Smooth muscle cell of the brain vasculature (primary cell): ENCODE measurements around the gene MXD1.
"Not testable (repeated sequence)": the region's sequence is repeated elsewhere in the genome, so short reads cannot be mapped to it uniquely, and the experiment has no call there.

Experiments used
- DNase-seq: peaks from one replicate; pipeline ENCODE4 v3.0.0-alpha.2; 2012; ENCODE audit warnings: low read depth, low spot score

MXD1 gene

DNA sequence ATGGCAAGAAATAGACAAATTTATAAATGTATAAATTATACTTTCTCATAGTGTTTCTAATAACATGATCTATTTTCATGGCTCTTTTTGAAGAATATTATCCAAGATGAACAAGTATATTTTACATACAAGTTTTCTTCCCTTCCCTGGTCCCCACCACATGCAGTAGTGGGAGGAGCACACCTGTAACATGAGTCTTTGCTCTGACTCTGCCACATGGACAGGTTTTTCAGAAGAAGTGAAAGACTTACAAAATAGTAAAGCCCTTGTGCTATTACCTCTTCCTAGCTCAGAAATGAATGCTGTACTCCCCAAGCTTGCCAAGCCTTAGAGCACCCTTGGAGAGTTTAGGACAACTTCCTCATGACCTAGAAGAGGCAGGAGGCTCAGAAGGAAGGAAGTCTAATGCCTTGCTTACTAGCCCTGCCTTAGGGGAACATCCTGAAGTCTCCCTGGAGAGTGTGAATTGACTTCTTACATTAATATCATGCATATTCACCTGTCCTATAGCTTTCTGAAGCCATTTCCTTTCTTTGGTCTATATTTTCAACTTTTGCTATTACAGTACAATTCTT, 18.4 kb downstream of the MXD1 start:
- no peak for DNase-seq

DNA sequence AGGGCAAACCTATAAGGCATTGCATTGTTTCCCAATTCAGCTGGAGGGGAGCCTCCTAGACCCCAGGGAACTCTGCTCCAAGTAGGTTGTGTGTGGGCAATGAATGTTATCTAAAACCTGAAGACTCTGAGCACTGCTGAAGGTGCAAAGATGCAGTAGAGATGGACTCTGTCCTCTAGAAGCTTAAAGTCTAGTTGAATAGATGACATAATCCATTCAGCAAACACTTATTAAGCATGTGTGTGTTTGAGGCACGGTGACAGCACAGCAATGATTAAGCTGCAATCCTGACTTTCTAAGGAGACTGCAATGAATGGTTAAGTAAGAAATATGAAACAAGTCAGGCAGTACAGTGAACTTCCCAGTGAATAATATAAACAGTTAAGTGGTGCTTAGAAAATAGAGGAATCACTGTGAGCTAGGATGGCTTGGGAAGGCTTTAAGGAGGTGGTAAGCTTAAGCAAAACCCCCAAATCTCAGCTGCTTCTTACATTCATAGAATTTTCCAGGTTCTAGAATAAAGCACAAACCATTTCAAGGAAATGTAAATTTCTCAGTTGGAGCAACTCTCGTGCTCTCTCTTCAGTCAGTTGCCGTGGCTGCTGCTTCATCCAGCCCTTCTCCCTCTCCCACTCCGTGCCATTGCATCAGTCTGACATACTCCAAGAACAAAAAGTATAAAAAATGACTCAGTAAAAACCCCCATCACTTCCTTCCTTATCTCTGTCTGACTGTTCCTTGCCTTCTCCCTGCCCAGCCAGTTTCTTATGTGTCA, 19.1 kb downstream of the MXD1 start:
- DNase-seq, result no peak

DNA sequence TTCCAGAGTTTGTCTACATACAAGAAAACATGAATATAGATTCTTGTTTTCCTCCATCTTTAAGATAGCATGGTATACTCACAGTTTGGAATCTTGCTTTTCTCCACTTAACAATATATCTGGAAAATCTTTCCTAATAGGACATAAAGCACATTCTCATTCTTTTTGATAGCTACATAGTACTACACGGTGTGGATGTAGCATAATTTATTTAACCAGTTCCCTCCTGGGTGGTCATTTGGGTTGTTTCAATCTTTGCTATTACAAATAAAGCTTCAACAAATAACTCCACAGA, 19.7 kb downstream of the MXD1 start:
- DNase-seq, result no peak

DNA sequence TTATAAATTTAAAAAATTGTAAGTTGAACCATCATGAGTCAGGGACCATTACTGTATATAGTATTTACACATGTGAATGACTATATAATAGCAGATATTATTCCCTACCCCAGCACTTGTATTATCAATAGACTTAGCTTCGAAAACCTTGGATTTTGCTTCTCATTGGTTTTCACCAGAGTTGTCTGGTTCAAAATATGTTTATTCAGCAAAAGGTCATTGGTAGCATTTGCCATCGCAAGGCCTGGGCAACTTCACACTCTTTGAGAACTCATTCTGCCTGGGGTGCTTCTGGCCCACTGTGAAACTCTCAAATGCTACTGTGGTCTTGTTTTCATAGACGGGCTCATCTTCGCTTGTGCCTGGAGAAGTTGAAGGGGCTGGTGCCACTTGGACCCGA, 20.1 kb downstream of the MXD1 start:
- DNase-seq, result no peak

DNA sequence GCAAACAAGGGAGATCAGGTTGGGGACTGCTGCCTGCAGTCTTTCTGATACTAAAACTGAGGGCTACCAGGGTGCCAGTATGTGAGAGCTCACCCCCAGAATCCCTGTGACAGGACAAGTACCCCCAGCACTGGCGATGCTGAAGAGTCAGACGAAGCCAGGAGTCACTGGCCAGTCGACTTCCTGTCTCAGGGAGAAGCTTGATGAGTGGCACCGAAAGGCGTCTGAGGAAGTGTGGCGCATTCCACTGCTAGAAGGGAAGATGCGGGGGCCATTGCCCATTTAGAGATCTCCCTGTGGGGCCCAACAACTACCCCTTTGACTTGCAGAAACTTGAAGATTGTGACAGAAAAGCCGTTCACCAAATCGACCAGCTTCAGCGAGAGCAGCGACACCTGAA, 22.0 kb downstream of the MXD1 start:
- no peak for DNase-seq

DNA sequence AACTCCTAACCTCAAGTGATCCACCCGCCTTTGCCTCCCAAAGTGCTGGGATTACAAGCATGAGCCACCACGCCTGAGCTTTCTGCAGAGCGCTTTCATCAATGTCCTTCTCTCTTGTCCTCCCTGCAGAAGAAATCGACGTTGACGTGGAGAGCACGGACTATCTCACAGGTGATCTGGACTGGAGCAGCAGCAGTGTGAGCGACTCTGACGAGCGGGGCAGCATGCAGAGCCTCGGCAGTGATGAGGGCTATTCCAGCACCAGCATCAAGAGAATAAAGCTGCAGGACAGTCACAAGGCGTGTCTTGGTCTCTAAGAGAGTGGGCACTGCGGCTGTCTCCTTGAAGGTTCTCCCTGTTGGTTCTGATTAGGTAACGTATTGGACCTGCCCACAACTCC, 23.1 kb downstream of the MXD1 start:
- DNase-seq, result no peak

DNA sequence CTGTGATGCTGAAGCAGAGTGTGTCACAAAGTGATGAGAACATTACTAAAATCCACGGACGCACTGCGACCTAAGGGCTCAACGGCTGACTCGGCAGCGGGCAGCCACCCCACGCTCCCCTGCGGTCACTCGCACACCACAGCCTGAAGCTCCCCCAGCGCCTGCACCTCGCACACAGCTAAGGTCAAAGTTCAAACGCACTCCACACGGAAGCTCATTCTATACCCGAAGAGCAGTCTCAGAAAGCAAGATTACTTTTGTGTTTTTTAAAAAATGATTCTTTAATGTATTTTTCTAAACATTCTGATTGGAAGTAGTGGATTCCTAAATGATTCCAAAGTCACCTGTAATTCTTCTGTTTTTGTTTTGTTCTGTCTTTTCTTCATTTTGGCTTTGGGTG, 24.8 kb downstream of the MXD1 start:
- no peak for DNase-seq

DNA sequence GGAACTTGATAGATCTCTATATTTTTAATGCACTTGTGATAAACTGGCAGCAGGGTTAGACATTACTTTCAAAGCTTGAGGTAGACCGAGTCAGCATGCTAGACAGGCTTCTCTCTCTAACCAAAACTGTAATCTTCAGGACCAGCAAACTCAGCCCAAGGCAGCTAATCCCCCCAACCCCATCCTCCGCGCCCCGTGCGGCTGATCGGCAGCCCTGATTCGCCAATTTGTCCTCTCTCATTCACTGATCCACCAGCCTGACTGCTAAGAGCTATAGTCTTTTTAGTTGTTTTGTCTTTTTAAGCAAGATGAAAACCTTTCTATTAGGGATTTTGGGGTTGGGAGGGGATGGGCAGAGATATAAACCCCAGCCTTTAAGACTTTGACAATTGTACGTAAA, 25.8 kb downstream of the MXD1 start:
- no peak for DNase-seq

DNA sequence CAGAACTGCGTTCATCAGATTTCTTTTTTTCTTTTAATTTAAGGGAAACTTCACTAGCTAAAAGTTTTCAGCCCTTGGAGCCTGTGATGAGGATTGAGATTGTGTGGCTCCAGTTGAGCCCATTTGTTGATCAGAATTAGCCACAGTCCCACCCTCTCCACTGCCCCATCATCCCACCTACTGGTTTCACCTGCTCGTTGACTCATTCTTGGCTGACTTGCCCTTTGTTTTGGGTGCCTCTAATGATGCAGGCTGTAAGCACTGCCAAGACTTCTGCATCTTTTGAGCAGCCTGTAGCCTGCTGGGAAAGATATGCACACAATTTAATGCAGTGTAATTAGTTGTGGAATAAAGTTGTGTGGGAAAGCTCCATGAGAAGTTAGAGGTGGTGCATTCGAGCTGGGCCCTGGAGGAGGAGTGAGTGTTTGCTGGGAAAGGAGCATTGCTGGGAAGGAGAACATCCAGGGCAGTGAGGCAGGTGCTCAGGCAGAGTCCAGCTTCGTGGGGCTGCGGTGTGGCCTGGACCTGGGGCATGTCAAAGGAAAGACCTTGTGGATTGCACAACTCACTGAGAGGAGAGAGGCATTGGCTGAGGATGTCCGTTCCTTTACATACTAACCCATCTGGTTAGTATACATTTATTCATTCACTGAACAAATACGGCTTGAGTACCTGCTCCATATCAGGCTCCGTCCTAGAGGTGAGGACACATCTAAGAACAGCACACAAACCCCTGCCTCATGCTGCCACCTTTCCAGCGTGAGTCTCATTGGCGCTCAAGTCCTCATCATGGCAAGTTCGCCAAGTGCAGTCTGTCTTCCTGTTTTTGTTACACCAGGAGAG, 28.3 kb downstream of the MXD1 start:
- no peak for DNase-seq

DNA sequence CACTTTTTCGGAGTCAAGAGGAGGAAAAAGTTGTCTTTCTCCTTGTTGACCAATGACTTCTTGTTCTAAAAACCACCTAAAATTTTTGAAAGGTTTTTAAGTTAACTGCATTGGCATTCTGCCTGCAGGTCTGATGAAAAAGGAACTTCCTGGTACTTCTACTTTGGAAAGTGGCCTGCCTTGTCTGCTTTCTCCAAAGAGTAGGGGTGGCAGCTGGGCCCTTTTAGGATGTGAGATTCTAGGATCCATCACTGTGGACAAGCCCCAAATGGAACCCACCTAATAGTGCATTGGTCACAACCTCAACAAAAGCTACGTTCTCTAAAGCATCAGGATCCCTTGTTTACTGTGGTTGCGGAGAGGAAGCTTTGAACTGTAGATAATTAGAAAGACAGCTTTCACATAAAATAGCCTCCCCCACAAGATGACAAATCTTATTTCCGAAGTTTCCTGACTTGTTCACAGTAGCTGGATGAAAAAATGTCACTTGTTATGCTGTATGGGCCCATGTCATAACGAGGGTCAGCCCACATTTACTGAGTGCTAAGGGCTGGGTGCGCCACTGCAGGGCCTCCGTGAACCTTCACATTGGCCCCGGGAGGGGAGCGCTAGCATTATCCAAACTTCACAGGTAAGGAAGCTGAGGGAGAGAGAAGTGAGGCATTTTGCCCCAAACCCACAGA, 29.1 kb downstream of the MXD1 start:
- no peak for DNase-seq

DNA sequence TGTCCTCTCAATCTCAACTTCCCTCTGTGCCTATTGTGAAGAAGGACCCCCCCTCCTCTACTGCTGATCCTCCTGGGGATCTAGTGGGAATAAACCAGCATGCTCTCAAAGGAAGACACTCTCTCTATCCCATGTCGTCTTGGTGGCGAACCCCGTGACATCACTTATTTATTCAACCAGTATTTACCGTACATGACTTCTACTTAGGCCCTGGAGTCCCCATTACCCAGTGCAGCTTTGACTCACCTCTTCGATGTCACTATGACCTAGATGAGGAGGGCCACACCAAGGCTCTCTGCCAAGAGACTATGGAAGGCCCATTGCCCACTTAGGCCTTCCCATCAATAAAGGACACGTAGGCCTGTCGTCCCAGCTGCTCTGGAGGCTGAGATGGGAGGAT, 29.8 kb downstream of the MXD1 start:
- DNase-seq, result no peak

DNA sequence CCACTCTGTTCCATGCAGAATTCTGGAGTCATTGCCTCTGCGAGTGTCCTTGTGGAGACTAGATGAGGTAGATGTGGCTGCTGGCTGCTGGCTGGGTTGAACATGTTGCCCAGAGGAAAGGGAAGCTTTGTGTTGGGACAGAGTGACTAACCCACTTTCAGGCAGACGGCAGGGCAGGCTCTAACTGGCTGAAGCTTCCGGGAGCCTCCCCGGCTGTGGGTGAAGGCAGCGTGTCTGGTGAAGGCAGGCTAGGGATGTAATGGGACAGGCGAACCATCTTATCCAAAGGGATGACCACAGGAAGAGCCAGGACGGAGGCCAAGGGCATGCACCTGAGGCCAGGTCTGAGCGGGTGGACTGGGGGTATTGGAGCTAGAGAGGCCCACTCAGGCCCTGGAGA, 30.5 kb downstream of the MXD1 start:
- DNase-seq, result no peak

DNA sequence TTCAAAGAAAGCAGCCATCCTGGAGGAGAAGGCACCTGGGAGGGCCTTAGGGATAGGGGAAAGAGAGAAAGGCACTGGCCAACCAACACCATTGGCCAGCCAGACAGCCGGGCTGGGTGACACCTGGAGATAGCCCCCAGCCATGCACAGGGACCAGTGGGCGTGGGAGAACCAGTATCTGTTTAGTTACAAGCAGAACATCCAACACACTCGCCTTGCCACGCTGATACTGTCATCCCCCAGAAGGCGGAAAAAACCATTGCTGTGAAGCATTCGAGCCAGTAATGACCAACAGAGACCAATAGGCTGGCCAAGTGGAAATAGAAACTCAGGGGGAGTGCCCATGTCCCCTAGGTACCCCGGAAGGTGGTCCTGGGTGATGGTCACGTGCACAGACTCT, 31.0 kb downstream of the MXD1 start:
- DNase-seq, result no peak

DNA sequence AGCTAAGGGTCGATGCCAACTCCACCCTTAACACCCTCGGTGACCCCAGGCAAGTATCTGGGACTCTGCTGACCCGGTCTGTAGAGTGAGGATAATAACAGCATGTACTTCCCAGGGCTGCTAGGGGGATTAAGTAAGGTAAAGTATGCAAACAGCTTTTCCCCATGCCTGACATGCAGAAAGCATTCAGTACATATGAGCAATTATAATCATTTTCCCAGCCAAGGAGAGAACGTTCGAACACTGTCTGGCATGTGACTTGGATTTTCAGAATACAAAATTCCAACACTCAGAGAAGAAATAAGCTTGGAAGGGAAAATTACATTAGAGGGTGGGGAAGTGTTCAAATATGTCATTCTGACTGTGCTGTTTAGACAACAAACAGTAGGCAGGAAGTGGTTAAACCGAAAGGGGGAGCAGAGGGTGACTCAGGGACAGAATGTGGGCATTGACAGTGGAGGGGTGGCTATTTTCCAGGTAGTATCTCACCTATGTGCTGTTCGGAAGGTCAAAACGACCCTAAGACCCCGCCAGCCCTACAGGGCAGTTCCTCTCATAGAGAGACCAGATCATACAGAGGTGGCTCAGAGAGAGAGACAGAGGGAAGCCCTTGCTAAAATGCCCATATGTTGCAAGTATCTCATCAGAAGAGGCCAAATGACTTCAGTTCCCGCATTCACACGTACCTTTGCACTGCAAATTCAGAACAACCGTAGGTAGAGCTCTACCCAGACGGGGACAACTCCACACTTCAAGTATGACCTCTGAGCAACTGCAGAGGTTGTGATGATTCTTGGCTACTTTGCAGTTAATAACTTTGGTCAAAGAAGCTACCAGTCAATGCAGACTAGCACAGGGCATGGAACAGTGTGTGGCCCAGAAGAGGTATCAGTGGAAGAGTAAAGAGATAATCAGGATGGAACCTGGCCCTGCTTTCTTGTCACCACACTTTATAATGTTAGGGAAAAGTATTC, 31.7 kb downstream of the MXD1 start:
- DNase-seq, result no peak

DNA sequence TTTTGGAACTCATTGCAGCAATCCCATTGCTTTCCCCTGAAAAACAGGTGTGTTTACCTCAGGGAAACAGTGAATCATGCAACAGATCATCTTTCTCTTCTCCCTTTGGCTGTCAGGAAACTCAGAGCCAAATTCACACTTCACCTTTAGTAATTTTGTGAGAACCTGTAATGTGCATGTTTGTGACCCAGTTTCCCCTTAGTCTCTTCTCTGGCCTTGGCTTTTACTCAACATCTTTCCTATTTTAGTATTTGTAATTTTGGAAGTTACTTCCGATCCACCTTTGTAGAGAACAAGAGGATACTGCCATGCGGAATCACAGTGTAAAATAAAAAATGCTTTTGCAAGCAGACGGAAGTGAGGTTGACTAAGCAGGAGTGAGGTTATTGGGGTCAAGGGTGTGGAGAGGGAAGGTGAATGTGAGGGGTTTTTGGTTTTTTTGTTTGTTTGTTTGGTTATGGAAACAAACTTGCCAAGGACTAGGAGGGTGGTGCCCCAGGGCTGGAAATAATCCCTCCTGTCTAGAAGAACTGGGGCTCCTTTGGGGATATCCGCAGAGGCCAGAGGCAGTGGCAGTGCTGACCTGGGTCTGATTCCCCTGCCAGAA, 32.5 kb downstream of the MXD1 start:
- DNase-seq, result no peak

DNA sequence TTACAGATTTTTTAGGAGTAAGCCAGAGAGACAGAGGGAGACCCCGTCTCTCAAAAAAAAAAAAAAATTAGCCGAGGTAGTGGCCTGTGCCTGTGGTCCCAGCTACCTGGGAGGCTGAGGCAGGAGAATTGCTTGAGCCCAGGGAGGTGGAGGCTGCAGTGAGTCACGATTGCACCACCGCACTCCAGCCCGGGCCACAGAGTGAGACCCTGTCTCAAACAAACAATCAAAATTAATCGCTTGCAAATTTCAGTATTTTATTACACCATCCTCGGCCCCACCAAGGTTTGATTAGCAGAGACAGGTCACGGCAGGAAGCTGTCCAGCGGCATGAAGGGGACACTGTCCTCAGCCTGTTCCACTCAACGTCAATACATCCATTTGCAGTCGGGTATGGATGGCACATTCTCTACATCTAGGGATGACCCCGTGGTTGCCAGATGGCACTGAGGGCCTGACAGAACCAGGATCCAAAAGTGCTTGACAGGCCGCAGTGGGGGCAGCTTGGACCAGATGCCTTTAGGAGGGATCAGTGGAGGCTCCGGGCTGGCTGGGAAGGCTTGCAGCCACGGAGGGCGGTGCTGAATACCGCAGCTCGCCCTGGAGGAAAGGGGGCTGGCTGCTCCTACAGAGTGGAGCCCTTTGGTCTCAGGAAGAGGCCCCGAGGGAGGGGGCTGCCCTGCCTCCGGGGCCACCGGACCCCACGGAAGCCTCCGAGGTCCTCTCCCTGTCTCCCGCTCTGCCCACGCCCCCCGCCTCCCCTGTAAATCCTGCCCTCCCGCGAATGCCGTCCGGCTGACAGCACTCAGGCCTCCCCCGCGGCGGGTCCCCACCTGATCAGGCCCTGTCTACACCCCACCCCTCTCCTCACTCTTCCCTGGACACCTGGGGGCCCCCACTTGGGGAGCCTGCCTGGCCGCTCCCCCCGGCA, 33.4 kb downstream of the MXD1 start:
- DNase-seq, result no peak

DNA sequence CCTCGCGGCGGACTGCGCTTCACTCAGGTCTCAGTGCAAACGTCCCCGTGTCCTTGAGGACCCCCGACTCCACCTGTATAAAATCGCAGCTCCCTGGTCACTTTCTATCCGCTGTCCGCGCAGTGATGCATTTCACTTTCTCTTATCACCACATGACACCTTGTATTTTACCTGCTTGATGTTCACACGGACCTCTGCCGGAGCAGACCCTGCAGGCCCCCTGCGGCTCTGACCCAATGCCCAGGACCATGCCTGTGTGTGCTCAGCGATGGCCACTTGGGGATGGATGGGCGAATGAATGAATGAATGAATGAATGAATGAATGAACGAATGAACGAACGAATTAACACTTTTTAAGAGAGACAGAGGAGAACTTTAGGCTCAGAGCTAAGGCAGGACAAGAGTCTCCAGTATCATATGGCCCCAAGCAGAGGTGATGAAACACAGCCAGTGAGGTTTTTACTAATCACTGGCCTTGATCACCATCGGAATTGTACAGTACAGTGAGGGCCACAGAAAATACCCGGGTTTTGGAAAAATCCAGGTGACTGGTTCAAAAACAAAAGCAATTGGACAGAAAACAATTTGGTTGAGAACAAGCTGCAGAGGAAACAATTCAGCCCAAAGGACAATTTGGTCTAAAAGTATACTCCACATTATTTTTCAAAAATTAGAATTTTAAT, 34.2 kb downstream of the MXD1 start:
- DNase-seq, result no peak

DNA sequence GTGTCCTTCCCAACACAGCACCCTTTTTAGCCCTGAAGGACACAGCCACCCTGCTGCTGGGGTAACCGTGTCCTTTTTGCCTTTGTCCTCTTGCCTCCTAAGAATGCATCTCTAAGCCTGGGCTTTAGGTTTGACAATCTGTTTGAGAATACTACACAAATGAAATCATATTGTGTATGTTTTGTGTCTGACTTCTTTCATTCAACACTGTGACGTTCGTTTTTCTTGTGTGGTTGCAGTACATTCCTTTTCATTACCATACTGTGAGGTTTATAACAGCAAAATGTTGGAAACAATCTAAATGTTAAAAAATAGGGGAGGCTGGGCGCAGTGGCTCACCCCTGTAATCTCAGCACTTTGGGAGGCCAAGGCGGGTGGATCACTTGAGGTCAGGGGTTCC, 35.3 kb downstream of the MXD1 start:
- no peak for DNase-seq

DNA sequence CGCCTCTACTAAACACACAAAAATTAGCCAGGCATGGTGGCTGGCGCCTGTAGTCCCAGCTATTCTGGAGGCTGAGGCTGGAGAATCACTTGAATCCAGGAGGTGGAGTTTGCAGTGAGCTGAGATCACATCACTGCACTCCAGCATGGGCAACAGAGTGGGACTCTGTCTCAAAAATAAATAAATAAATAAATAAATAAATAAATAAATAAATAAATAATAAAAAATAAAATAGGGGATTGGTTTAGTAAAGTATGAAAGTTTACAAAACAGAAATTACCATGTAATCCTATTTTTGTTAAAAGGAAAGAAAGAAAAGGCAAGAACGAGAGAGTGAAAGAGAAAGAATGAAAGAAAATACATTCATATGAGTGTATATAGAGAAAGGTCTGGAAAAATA, 35.8 kb downstream of the MXD1 start:
- DNase-seq, result not testable (repeated sequence)
